Activated naive CD4-positive, alpha-beta T cell treated with Interleukin-2 at 50 U/mL for 16 hours (primary cell): ENCODE data around the gene SDK2.

Source experiments
- DNase-seq: peaks from one replicate; pipeline ENCODE4 v3.0.0-alpha.2; 2020

Gene SDK2

DNA sequence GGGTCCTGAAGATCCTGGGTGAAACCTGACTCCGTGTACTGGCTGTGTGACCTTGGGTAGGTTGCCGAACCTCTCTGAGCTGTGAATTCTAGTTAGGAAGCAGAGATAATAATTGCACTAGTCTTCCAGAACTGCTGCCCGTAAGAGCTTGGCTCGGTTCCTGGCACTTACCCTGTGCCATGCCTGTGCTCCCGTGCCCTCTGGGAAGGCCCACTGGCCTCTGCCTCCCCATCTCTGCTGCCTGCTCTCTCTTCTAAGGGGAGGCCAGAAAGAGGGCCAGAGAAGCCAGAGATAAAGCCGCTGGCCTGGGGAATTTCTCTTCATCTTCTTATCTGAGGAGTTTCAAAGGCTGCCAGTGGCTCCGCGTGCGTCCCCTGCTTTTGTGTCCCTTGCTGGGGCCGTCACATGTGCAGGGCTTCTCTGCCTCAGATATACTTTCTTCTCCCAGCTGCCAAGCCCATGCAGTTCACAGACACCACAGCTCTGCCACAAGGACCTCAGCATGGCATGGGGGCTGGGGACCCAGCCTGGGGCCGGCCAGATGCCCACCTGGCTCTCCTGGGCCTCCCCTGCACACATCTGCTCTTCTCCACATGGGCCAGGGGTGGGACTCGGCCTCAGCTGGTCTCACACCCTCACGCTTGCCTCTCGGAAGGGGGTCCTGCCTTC lies 145.2 kb downstream of the SDK2 start:
- no peak for DNase-seq

- DNase-seq = no peak
These were observed 146.1 kb downstream of the SDK2 start for GRCh38 chr17:73498176-73498575.

- DNase-seq = no peak
These were observed 146.5 kb downstream of the SDK2 start for GRCh38 chr17:73497721-73498120.

DNA sequence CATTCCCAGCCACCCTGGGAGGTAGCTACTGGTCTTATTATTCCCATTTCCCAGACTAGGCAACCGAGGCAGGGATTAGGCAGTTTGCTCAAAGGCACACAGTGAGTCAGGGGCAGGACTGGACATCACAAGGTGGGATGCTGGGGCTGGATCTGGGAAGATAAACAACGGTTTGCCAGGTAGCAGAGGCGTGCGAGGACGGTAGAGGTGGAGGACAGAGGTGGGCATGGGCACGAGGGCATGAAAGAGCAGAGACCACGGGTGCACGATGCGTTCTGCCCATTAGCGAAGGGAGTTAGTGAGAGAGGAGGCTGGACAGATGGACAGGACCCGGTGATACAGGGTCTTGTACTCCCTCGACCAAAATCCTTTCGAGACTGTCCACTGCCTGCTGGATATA lies 148.0 kb downstream of the SDK2 start:
- no peak for DNase-seq

- no peak for DNase-seq
These were observed 148.6 kb downstream of the SDK2 start for GRCh38 chr17:73495641-73496040.

GRCh38 chr17:73494950-73495349 lies 149.3 kb downstream of the SDK2 start:
- no peak for DNase-seq

DNA sequence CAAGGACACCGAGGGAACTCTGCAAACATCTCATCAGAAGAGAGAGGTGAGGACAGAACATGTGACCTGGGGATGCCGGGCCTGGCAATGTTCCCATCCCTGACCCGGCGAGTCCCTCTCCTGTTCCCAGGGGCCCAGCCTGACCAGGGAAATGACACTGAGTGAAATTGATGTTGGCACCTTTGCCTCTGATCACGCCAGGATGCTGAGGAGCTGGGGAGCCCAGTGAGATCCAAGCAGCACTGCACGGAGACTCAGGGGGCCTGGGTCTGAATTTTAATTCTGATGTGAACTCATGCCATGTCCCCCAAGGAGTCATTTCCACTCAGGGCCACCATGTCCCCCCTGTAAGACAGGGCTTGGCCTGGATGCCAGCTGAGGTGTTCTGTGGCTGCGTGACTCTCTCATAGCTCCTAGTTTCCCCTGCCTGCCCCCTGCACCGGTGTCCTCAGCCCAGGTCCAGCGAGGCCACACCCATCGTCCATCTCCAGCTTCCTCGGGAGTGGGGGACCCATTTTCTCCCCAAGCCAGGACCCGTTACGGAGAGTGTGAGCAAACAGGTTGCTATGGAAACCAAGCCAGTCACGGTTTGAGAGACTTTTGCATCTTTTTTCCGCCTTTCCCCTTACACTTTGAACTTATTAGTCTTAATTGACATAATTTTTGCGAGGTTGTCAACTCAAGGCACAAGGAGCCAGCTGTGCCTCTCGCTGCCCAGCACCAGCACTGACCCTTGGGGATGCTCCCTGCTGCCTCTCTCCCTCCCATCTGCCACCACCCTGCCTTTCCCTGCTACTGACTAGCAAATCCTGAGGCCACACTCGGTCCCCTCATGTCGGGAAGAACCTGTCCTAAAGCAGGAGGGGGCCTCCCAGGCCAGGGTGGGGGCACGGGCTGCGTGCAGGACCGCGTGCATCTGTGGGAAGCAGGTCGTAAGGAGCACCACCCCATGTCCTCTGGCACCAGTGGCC lies 150.0 kb downstream of the SDK2 start:
- DNase-seq = no peak

DNA sequence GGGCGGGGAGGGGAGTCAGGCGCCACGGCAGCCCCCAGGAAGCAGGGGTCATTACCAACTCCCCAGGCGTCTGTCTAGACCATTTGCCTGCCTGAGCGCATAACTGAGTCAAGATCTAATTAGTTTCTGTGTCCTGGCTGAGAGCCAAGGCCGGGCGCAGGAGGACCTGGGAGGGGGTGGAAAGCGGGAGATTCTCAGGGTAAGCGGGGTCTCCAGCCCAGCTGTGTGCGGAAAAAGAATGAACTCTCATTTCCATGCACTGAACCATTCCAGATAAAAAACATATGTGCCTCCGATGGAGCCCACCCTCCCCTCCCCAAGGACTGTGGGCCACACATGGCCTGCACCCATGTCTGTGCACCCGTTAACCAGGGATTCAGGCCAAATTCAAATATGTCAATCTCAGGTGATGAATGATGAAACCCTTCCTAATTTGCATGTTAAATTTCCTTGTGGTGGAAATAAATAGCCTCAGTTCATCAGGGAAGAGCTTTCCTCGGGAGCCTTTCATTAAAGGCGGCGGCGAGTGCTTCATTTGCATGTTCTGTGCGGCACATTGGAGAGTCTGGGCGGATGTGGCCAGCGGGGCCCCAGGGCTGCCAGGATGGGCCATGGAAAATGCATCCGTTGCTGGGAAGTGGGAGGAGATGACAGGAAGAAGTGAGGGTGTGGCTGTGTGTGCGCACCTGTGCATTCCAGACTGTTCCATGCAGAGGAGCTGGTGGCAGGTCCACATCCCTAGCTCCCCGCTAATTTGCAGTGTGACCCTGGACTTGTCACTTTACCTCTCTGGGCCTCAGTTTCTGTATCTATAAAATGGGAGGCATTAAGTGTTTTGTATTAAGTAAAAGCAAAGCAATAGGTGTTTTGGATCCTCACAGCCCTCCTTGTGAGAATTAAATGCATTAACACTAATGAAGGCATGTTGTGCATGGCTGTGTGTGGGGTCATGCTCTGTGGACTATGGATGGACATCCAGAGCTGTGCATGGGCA lies 151.1 kb downstream of the SDK2 start:
- no peak for DNase-seq

GRCh38 chr17:73492125-73492820 lies 152.0 kb downstream of the SDK2 start:
- no peak for DNase-seq

DNA sequence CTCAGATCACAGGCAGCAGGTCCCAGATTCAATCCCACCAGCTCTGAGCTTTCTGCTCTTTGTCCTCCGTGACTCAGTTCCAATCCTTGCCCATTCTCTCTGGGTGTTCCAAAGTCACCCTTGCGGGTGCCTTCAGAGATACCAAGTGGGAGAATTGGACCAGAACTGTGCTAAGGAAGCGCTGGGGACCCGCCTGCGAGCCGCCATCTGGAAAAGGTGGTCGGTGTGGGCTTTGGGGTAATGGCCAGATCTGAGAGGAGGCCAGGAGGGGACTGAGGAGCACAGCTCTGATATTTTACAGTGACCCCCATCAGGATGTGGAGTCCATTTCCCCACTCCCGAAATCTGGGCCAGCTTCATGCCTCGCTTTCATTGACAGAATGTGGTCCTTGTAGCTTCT lies 152.6 kb downstream of the SDK2 start:
- no peak for DNase-seq

DNA sequence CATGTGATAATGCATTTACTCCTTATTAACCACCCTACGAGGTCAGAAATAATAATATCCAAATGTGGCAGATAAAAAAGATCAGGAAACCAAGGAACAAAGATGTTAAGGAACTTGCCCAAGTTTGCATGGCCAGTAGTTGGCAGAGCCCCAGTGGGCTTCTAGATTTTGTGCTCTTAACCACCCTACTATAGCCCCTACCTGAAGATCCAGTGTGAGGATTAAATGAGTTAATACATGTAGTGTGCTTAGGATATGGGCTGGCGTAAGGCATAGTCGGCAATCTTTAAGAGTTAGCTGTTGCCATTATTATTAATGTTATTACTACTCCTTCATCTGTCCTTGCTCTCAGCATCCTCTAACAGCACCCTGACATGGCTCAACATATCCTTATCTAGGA lies 153.4 kb downstream of the SDK2 start:
- no peak for DNase-seq

DNA sequence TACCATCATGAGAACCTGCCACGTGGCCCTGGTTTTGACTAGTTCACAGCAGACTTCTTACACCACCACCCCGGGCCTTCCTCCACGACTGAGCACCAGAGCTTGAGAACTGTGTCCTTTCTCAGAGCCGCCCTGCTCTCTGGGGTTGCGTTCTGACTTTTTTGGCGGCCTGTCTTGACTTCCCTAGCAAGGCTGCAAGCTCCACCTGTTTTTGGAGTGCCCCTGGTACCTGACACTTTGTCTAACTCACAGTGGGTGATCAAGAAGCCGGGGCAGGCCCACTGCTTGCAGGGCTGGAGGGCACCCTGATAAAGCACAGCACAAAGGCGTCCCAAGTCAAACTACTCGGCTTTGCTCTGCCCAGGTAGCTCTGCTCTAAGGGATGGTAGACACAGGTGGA lies 154.3 kb downstream of the SDK2 start:
- DNase-seq = no peak

DNA sequence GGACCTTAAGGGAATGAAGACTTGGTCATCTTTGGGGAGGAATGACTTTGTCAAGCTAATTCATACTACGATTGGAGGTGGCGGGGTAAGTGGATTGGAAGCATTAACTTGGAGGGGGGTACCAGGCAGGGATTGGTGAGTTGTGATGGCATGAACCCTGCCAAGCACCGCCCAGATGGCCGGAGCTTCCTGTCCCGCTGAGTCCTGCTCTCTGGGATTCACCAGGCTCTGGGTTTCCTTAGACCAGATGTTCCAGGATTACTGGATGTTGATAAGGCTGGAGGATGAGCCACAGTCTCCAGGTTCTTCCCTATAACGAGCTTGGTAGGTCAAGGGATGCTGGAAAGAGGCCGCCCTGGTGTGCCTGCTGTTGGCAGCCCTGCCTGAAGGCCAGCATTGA lies 154.9 kb downstream of the SDK2 start:
- DNase-seq = no peak

- no peak for DNase-seq
These were observed 159.1 kb downstream of the SDK2 start for GRCh38 chr17:73485130-73485529.

- no peak for DNase-seq
These were observed 161.4 kb downstream of the SDK2 start for GRCh38 chr17:73482894-73483293.

- DNase-seq = no peak
These were observed 162.0 kb downstream of the SDK2 start for GRCh38 chr17:73482251-73482716.

- no peak for DNase-seq
These were observed 162.6 kb downstream of the SDK2 start for GRCh38 chr17:73481676-73482075.

- no peak for DNase-seq
These were observed 163.5 kb downstream of the SDK2 start for GRCh38 chr17:73480740-73481139.

DNA sequence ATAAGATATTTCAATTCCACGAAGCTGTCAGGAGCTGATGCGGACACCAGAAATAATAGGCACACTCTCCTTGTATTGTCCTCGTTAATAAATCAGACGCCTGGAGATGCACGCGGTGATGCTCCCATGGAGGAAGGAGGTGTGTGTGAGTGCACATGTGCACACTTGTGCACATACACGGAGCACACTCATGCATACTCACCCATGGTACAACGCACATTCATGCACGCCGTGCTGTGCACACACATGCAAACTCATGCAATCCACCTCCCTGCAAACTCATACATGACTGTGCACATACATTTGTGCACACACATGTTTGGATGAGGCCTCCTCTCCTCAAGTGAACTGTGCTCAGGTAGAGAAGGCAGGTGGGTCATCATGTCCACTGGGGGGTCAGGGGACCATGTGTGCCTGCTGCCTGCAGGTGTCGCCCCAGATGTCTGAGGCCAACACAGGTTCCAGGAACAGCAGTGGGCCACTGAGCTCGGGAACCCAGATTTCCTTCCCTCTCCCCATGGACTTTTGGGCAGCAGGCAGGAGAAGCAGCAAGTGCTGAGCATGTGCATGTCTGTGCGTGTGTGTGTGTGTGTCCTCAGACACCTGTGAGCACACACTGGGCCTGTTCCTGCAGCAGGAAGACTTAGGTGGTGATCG lies 165.3 kb downstream of the SDK2 start:
- no peak for DNase-seq

- DNase-seq = no peak
These were observed 165.9 kb downstream of the SDK2 start for GRCh38 chr17:73478334-73478733.

DNA sequence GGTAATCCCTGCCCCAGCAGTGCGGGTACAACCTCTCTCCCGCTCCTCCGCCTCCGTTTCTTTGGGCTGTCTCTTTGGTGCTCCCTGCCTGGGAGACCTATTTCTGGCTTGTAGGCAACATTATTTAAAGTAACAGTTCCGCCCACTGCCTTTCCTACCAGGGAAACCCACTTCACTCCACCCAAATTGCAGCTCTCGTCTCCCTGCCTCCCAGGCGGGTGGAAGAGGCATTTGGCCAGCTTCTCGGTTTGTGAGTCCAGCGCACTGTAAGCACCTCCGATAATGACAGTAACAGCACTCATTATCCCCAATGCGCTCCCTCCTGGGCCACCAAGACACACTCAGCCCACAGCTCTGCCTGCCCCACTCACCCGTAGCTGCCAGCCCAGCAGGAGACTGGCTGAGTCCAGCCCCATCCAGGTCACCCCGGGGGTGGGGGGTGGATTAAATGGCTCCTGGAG lies 167.3 kb downstream of the SDK2 start:
- no peak for DNase-seq
